HEK293 (cell line): ENCODE measurements around the gene NINJ1.

Experiments used
- CTCF ChIA-PET: fragments of 350-600 bp; formaldehyde crosslinking; extraction: SDS; loops from one replicate; lab custom pipeline; 2021; ENCODE audit warnings: antibody characterized with exemption; lab: Yijun Ruan, JAX
- POLR2A ChIA-PET: fragments of 300-600 bp; formaldehyde crosslinking; extraction: SDS; loops from one replicate; lab custom pipeline; 2020; ENCODE audit warnings: antibody characterized with exemption, inconsistent platforms; lab: Yijun Ruan, JAX
- H3K27ac ChIP-seq: fragments of 200-500 bp; sonication (Bioruptor generic); 2 replicates; pipeline ENCODE4 v1.5.1; 2014; ENCODE audit warnings: low read depth, low read length, control low read depth, inconsistent platforms; ENCODE audit errors: extremely low read depth
- H3K36me3 ChIP-seq, 2 experiments: fragments of 200-500 bp in 1 of 2; sonication (Bioruptor generic) in 1 of 2; 1 replicate in 1 of 2; 2 replicates in 1 of 2; pipeline ENCODE4 v1.5.1; 2014 to 2017; ENCODE audit warnings: inconsistent platforms in 2 of 2, low read length in 2 of 2; ENCODE audit not compliant: control insufficient read depth in 2 of 2, insufficient read depth in 1 of 2
- H3K4me1 ChIP-seq: fragments of 200-500 bp; sonication (Bioruptor generic); 2 replicates; pipeline ENCODE4 v1.5.1; 2014; ENCODE audit warnings: mild to moderate bottlenecking, low read length, inconsistent platforms; ENCODE audit not compliant: control insufficient read depth, insufficient read depth
- H3K4me3 ChIP-seq: 2 replicates; pipeline ENCODE4 v1.5.1; 2011; ENCODE audit warnings: low read depth, mild to moderate bottlenecking, control low read depth, low read length, moderate library complexity
- H3K9me3 ChIP-seq: fragments of 200-500 bp; sonication (Bioruptor generic); 2 replicates; pipeline ENCODE4 v1.5.1; 2014; ENCODE audit warnings: low read depth, low read length, inconsistent platforms; ENCODE audit not compliant: control insufficient read depth, insufficient read depth
- GLI4 ChIP-seq: fragments of 450-650 bp; formaldehyde crosslinking; IDR thresholded peaks from 2 replicates; pipeline ENCODE4 v1.5.1; 2016; ENCODE audit warnings: missing biosample characterization, missing genetic modification characterization
- GLIS2 ChIP-seq: fragments of 450-650 bp; formaldehyde crosslinking; IDR thresholded peaks from 2 replicates; pipeline ENCODE4 v1.5.1; 2016; ENCODE audit warnings: missing biosample characterization, missing genetic modification characterization
- HOXC10 ChIP-seq: sonication (generic); formaldehyde crosslinking; IDR thresholded peaks from 2 replicates; pipeline ENCODE4 v1.8.1; 2023; ENCODE audit warnings: mild to moderate bottlenecking, missing genetic modification reagents
- HOXD13 ChIP-seq: sonication (generic); formaldehyde crosslinking; IDR thresholded peaks from 2 replicates; pipeline ENCODE4 v1.8.0; 2022; ENCODE audit warnings: missing genetic modification reagents, borderline replicate concordance
- OSR2 ChIP-seq: fragments of 450-650 bp; formaldehyde crosslinking; IDR thresholded peaks from 2 replicates; pipeline ENCODE4 v1.5.1; 2016; ENCODE audit warnings: missing biosample characterization, missing genetic modification characterization
- OVOL3 ChIP-seq: fragments of 450-650 bp; formaldehyde crosslinking; IDR thresholded peaks from 2 replicates; pipeline ENCODE4 v1.5.1; 2016; ENCODE audit warnings: missing biosample characterization, missing genetic modification characterization
- PRDM10 ChIP-seq: fragments of 450-650 bp; formaldehyde crosslinking; IDR thresholded peaks from 2 replicates; pipeline ENCODE4 v1.5.1; 2016; ENCODE audit warnings: missing biosample characterization, missing genetic modification characterization
- YY1 ChIP-seq: fragments of 450-650 bp; formaldehyde crosslinking; IDR thresholded peaks from 2 replicates; pipeline ENCODE4 v1.5.1; 2018; ENCODE audit warnings: missing biosample characterization, missing genetic modification characterization
- ZBTB11 ChIP-seq: fragments of 450-650 bp; formaldehyde crosslinking; conservative IDR thresholded peaks from 2 replicates; pipeline ENCODE4 v1.5.1; 2016; ENCODE audit warnings: low read depth, missing biosample characterization, missing genetic modification characterization
- ZBTB17 ChIP-seq: fragments of 450-650 bp; formaldehyde crosslinking; IDR thresholded peaks from 2 replicates; pipeline ENCODE4 v1.5.1; 2016; ENCODE audit warnings: missing biosample characterization, missing genetic modification characterization
- ZFP37 ChIP-seq: fragments of 450-650 bp; formaldehyde crosslinking; IDR thresholded peaks from 2 replicates; pipeline ENCODE4 v1.5.1; 2016; ENCODE audit warnings: missing biosample characterization, missing genetic modification characterization
- ZIC2 ChIP-seq: fragments of 450-650 bp; formaldehyde crosslinking; IDR thresholded peaks from 2 replicates; pipeline ENCODE4 v1.5.1; 2016; ENCODE audit warnings: missing biosample characterization, missing genetic modification characterization
- ZNF175 ChIP-seq: fragments of 450-650 bp; formaldehyde crosslinking; IDR thresholded peaks from 2 replicates; pipeline ENCODE4 v1.5.1; 2016; ENCODE audit warnings: missing biosample characterization, missing genetic modification characterization
- ZNF600 ChIP-seq: fragments of 450-650 bp; formaldehyde crosslinking; IDR thresholded peaks from 2 replicates; pipeline ENCODE4 v1.5.1; 2016; ENCODE audit warnings: missing biosample characterization, missing genetic modification characterization
- ZNF629 ChIP-seq: fragments of 450-650 bp; formaldehyde crosslinking; IDR thresholded peaks from 2 replicates; pipeline ENCODE4 v1.5.1; 2017; ENCODE audit warnings: missing biosample characterization, missing genetic modification characterization
- ZNF660 ChIP-seq: fragments of 450-650 bp; IDR thresholded peaks from 2 replicates; pipeline ENCODE4 v1.5.1; 2018; ENCODE audit warnings: missing biosample characterization, mild to moderate bottlenecking, missing genetic modification characterization
- ZNF747 ChIP-seq: fragments of 450-650 bp; formaldehyde crosslinking; IDR thresholded peaks from 2 replicates; pipeline ENCODE4 v1.5.1; 2016; ENCODE audit warnings: missing biosample characterization, missing genetic modification characterization
- ZNF76 ChIP-seq: fragments of 450-650 bp; formaldehyde crosslinking; IDR thresholded peaks from 2 replicates; pipeline ENCODE4; 2016; ENCODE audit warnings: low read depth, missing biosample characterization, missing genetic modification characterization, borderline replicate concordance
- ZNF777 ChIP-seq: fragments of 450-650 bp; formaldehyde crosslinking; IDR thresholded peaks from 2 replicates; pipeline ENCODE4 v1.5.1; 2017; ENCODE audit warnings: missing biosample characterization, missing genetic modification characterization, borderline replicate concordance
- ZNF843 ChIP-seq: fragments of 450-650 bp; formaldehyde crosslinking; IDR thresholded peaks from 2 replicates; pipeline ENCODE4 v1.5.1; 2016; ENCODE audit warnings: missing biosample characterization, missing genetic modification characterization

Gene NINJ1

GRCh38 chr9:93099551-93100275, 34.3 kb downstream of the NINJ1 start:
- CTCF ChIA-PET: interaction anchor here (2.9 kb wide), 1 partner anchor 9 kb away, joined by 15 read pairs; no protein-coding TSS in a partner anchor
- H3K36me3 ChIP-seq: no peaks in the 10 kb centered on the region; a peak in 1 of 3 replicates
- TF ChIP-seq YY1: no peak
- no peak for TF ChIP-seq ZNF660 (tag by site-specific recombination)
- no peak for TF ChIP-seq HOXC10
- no peak for TF ChIP-seq ZNF175
- H3K4me3 ChIP-seq: no peak overlapping the region
- POLR2A ChIA-PET: no interaction called here
- H3K27ac ChIP-seq: no peak overlapping the region
- peaks cover 2% of the 10 kb centered on the region; the same call in 1 of the 2 replicates for H3K4me1 ChIP-seq
- H3K9me3 ChIP-seq: no peaks in the 10 kb centered on the region; the same call in 1 of the 2 replicates

DNA sequence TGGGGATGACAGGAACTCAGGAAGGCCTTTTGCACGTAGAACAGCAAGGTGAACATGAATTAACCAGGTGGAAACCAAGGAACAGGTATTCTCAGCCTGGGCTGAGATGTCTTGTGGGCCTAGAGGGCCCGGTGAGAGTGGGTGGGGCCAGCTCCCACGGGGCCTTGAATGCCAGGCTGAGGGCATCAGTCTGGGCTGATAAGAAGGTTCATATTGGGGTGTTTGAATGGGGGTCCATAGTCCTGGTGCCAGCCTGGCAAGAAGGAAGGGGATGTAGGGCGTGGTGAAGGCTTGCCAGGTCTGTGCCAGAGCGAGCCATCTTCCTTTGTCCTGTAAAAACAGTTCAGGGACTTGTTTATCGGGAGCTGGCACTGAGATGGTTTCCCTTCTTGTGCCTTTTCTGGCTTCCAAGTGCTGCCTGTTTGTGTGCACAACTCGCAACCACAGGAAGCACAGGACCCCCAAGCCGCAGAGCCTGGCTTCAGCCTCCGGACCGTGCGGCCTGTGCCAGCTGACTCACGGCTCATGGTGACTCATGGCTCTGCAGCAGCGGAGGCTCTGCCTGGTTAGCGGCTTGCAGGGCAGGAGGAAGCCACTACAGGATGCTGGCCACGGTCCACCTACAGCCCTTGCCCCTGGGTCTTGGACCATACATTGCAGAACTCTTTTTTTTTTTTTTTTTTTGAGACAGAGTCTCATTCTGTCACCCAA, 35.7 kb downstream of the NINJ1 start:
- CTCF ChIA-PET: interaction anchor here (0.6 to 2.9 kb wide), 4 partner anchors 9 to 61 kb away, joined by 3 to 15 read pairs (median 4); no protein-coding TSS in a partner anchor
- Histone ChIP-seq H3K4me1 (peaks cover 2% of the 10 kb centered on the region; the same call in 1 of the 2 replicates), H3K9me3 (no peaks in the 10 kb centered on the region; the same call in 1 of the 2 replicates), H3K27ac (no peak overlapping the region), H3K4me3 (no peak overlapping the region), H3K36me3 (no peaks in the 10 kb centered on the region; a peak in 1 of 3 replicates)
- POLR2A ChIA-PET: interaction anchor here (2.0 kb wide), 1 partner anchor 36 kb away, joined by 6 read pairs; the partner anchor contains the start of gene NINJ1
- TF ChIP-seq ZNF629 (tag by site-specific recombination): 0 out of 2 replicates have a peak, but pooled peaks have one; percentile 14
- TF ChIP-seq OSR2 (tag by site-specific recombination): 0 out of 2 replicates have a peak, but pooled peaks have one; percentile 19
- TF ChIP-seq ZFP37 (tag by site-specific recombination): no peak
- TF ChIP-seq ZBTB17: peak; percentile 63; the same call in 1 of the 2 replicates
- no peak for TF ChIP-seq ZBTB11 (tag by site-specific recombination)
- no peak for TF ChIP-seq HOXD13 (CRISPR knock-in tag)
- peak; percentile 80 for TF ChIP-seq ZNF600 (tag by site-specific recombination)
- no peak for TF ChIP-seq ZNF747 (tag by site-specific recombination)
- no peak for TF ChIP-seq OVOL3
- no peak for TF ChIP-seq PRDM10
- TF ChIP-seq GLIS2 (tag by site-specific recombination): peak; percentile 27; the same call in 1 of the 2 replicates
- TF ChIP-seq ZNF843 (tag by site-specific recombination): no peak
- peak; percentile 46; the same call in 1 of the 2 replicates for TF ChIP-seq ZIC2 (tag by site-specific recombination)
- no peak for TF ChIP-seq ZNF777 (tag by site-specific recombination)
- 0 out of 2 replicates have a peak, but pooled peaks have one; percentile 22 for TF ChIP-seq GLI4 (tag by site-specific recombination)
- TF ChIP-seq ZNF76 (tag by site-specific recombination): no peak
